ENCODE data around the gene AHSA1.

The AHSA1 gene

GRCh38 chr14:77511486-77512162 is 53.7 kb downstream of the AHSA1 start:
- DNase-seq, result no peak

GRCh38 chr14:77516126-77516525 is 58.2 kb downstream of the AHSA1 start:
- DNase-seq, result no peak
